Psoas muscle (tissue), 8 donors: ENCODE measurements around the gene PDIA2. TPM values are rescaled to one million over a fixed set of nuclear protein-coding genes. Genes with fewer than 3 reads are reported as not detected.

ENCODE experiments used
- ATAC-seq, 4 donors: fragments of 200-7000 bp; cut with Tn5 transposase; one replicate each; pipeline ENCODE4 v1.9.1; 2020; ENCODE audit warnings: moderate library complexity in 3 of 4, mild to moderate bottlenecking in 2 of 4
- DNase-seq, 2 donors: peaks; one replicate each; pipeline ENCODE4 v3.0.0-alpha.2; 2020
- H3K27ac ChIP-seq: fragments of 200-600 bp; one replicate; pipeline ENCODE4 v1.8.0; 2022
- H3K27me3 ChIP-seq, 3 donors: fragments of 200-600 bp in 1 of 3; one replicate each; pipeline versions ENCODE4 v1.6.1 to v1.8.0; 2013 to 2022; ENCODE audit warnings: low read length in 2 of 3, mild to moderate bottlenecking in 2 of 3, moderate library complexity in 1 of 3; ENCODE audit not compliant: insufficient read depth in 3 of 3
- H3K36me3 ChIP-seq, 2 donors: fragments of 200-600 bp in 1 of 2; one replicate each; pipeline versions ENCODE4 v1.6.1 to v1.8.0; 2013 to 2022; ENCODE audit warnings: low read depth in 1 of 2, mild to moderate bottlenecking in 1 of 2, moderate library complexity in 1 of 2; ENCODE audit not compliant: insufficient read depth in 1 of 2
- H3K4me1 ChIP-seq: fragments of 200-600 bp; one replicate; pipeline ENCODE4 v1.8.0; 2022
- H3K4me3 ChIP-seq: fragments of 200-600 bp; one replicate; pipeline ENCODE4 v1.8.0; 2022; ENCODE audit warnings: mild to moderate bottlenecking
- H3K9me3 ChIP-seq: fragments of 200-600 bp; one replicate; pipeline ENCODE4 v1.8.0; 2022
- WGBS, 3 donors: extraction: QIAGEN DNeasy Blood & Tissue Kit; methylation state at CpG; one replicate each; pipeline versions ENCODE4 v1.1.6 to v1.1.7; 2013; 5-methylcytosine and 5-hydroxymethylcytosine counted together
- intact Hi-C, 2 donors: fragments of 100-400 bp; cut with DNase I; formaldehyde crosslinking; loops; one replicate each; pipeline versions ENCODE4 v1.11.0 to v1.14.2; 2022
- polyA plus RNA-seq, 3 donors: library from polyadenylated mRNA; stranded (reverse); fragments of 200-250 nt; gene quantifications; one replicate each; pipeline ENCODE4 v1.2.3, GENCODE V29; 2013
- total RNA-seq, 4 donors: library from RNA; stranded (reverse); fragmentation: NEBNext Ultra II Directional in 2 of 4; extraction: Animal tissue kit (Norgen Biotek cat#: 25700) in 2 of 4; gene quantifications; one replicate each; pipeline versions ENCODE4 v1.2.1 to v1.2.4, GENCODE V29; 2021 to 2023
- TF ChIP-seq, protein P1 (sequence below): fragments of 200-600 bp; IDR thresholded peaks from one replicate; pipeline ENCODE4 v1.8.0; 2022; ENCODE audit warnings: antibody characterized with exemption
- donor health status: healthy with polysubstance abuse.
- donor health status: DM: no; HTN: no; CAD: no; lungs with moderate emphysema.
- donor health status: Bipolar disorder and iron deficiency.
- donor health status: healthy.
- donor health status: DM: yes; HTN: yes; CAD: no.
- donor health status: DM: no; HTN: no; CAD: no.
- donor health status: DM: no; HTN: no; CAD: no.
- donor health status: DM: yes; HTN: yes; CAD: no.

The PDIA2 gene
- total and polyA plus RNA-seq, 7 donors, result 0.08 to 0.90 (median 0.14) TPM; not detected in 4

DNA sequence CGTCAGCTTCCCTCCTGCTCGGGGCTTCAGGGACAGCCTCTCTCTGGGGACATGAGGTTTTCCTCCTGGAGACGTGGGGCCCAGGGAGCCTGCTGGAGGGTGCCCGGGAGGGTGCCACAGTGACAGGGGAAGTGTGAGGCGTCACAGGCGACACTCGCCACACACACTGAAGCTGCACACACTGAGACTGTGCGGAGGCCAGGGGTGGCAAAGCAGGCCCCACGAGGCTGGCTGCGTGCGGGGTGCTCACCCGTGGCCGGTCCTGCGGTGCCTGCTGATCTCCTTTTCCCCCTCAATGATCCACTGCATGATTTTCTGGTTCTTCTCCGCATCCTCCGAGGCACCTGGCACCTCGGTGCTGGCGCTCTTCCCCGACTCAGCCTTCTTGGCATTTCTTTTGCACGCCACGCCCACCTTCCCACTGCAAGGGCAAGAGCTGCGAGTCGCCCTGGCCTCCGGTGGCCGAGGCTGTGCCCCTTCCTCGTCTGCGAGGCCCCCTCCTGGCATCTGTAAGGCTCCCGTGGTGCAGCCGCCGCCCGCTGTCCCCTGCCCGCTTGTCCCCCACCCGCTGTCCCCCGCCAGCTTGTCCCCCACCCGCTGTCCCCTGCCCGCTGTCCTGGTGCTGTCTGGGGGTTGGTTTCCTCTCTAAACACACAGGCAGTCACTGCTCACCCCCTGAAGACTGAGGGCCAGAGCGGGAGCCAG is 14.0 kb downstream of the PDIA2 start:
- Histone ChIP-seq H3K9me3 (no peaks in the 10 kb centered on the region), H3K27ac (no peak overlapping the region), H3K27me3 (no peaks in the 10 kb centered on the region), H3K4me3 (no peak overlapping the region), H3K36me3 (peaks cover 0 to 42% of the 10 kb centered on the region in 2 donors), H3K4me1 (no peaks in the 10 kb centered on the region)
- TF ChIP-seq, protein P1, sequence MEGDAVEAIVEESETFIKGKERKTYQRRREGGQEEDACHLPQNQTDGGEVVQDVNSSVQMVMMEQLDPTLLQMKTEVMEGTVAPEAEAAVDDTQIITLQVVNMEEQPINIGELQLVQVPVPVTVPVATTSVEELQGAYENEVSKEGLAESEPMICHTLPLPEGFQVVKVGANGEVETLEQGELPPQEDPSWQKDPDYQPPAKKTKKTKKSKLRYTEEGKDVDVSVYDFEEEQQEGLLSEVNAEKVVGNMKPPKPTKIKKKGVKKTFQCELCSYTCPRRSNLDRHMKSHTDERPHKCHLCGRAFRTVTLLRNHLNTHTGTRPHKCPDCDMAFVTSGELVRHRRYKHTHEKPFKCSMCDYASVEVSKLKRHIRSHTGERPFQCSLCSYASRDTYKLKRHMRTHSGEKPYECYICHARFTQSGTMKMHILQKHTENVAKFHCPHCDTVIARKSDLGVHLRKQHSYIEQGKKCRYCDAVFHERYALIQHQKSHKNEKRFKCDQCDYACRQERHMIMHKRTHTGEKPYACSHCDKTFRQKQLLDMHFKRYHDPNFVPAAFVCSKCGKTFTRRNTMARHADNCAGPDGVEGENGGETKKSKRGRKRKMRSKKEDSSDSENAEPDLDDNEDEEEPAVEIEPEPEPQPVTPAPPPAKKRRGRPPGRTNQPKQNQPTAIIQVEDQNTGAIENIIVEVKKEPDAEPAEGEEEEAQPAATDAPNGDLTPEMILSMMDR, result no peak
- DNase-seq (no peak), ATAC-seq (no peak)
- intact Hi-C loops, result no loop called here
- 90 to 94% (median 91%) methylated on average over 32 to 37 of the region's 37 CpGs for WGBS, 3 donors

DNA sequence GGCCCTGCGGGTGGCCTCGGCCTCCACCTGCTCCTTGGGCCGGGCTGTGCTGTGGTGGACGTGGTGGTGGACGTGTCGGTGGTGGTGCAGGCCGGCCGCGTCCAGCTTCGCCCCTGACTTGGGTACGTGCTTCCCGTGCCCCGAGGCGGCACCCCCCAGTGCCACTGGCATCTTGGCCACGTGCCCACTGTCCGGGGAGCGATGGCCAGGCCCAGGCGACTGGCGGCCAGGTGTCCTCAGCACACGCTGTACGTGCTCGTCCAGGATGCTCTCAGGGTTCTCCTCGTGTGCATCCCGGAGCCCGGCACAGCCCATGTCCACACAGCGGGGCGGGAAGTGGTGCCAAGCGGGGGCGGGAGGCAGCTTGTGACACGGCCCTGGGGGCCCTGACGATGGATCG is 14.9 kb downstream of the PDIA2 start:
- Histone ChIP-seq H3K27me3 (no peaks in the 10 kb centered on the region), H3K9me3 (no peaks in the 10 kb centered on the region), H3K4me3 (no peak overlapping the region), H3K36me3 (peaks cover 0 to 43% of the 10 kb centered on the region in 2 donors), H3K27ac (no peak overlapping the region), H3K4me1 (no peaks in the 10 kb centered on the region)
- ATAC-seq (no peak), DNase-seq (no peak)
- intact Hi-C loops, result no loop called here
- 93% methylated on average over 31 to 32 of the region's 32 CpGs for WGBS, 3 donors
- TF ChIP-seq, protein P1, result no peak

DNA sequence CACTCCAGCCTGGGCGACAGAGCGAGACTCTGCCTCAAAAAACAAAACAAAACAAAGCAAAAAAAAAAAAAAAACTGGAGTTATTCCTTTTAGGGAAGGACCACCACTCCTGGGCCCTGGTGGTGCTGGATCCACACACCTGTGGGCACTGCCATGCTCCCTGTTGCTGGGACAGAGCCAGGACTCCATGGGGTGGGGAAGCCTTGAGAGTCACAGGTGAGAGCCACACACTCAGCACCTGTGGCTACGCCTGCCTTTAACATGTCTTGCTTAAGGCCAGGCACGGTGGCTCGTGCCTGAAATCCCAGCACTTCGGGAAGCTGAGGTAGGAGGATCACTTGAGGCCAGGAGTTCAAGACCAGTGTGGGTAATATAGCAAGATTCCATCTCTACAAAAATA is 18.3 kb downstream of the PDIA2 start:
- intact Hi-C loops, result no loop called here
- peaks cover 0 to 55% of the 10 kb centered on the region in 2 donors for H3K36me3 ChIP-seq
- no peak overlapping the region for H3K27ac ChIP-seq
- no peak overlapping the region for H3K4me3 ChIP-seq
- WGBS, 3 donors, result 91 to 98% (median 97%) methylated on average over 5 to 6 of the region's 6 CpGs
- no peaks in the 10 kb centered on the region for H3K4me1 ChIP-seq
- H3K9me3 ChIP-seq, result no peaks in the 10 kb centered on the region
- no peaks in the 10 kb centered on the region for H3K27me3 ChIP-seq
- DNase-seq (no peak), ATAC-seq (no peak)
- TF ChIP-seq, protein P1, result no peak

DNA sequence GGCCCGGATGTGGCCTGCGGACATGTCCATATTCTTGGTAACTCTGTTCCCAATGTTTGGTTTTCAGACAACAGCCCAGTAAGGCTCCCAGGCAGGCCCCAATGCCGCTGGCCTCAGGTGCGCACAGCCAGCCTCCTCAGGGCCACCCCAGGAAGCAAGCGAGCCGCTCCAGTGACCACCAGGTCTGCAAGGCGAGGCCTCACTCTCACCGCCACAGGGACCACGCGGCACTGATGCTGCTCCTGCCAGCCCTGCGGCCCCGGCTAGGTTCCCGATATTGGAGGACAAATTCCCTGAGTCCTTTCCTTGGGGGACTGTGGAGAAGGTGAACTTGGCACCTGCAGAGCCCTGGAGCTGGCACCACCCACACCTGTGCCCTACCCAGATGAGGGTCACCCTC is 19.0 kb downstream of the PDIA2 start:
- Histone ChIP-seq H3K4me1 (no peaks in the 10 kb centered on the region), H3K27ac (no peak overlapping the region), H3K9me3 (no peaks in the 10 kb centered on the region), H3K4me3 (no peak overlapping the region), H3K36me3 (peaks cover 0 to 56% of the 10 kb centered on the region in 2 donors), H3K27me3 (no peaks in the 10 kb centered on the region)
- TF ChIP-seq, protein P1, result no peak
- intact Hi-C loops, result no loop called here
- ATAC-seq (no peak), DNase-seq (no peak)
- 96 to 98% (median 96%) methylated on average over 13 of the region's 13 CpGs for WGBS, 3 donors
